Suppressor macrophage treated with lipopolysaccharide for 4 hours (primary cell): ENCODE data around the gene MS4A8.

ENCODE experiments used
- DNase-seq: peaks from one replicate; pipeline ENCODE4 v3.0.0-alpha.2; 2020

Gene MS4A8

DNA sequence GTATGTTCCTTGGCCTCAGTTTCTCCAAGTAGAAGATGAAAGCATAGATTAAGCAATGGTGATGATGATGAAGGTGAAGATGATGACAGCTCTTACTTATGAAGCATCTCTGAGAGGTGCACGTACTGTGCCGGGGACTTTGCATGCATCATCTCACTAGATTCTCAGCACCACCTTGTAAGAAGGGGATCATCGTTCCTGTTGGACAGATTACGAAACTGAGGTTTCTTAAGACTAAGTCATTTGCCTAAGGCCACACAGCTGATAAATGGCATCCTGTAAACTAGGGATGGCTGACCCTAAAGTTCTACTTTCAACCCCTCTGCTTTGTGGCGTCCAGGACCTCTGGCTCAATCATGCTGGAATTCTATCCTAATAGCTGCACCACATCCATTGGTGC lies 65.9 kb downstream of the MS4A8 start:
- no peak for DNase-seq
